NT2/D1 (cell line): ENCODE measurements around the gene TSEN34.
"Not testable (repeated sequence)": the region's sequence is repeated elsewhere in the genome, so short reads cannot be mapped to it uniquely, and the experiment has no call there.

Source experiments
- YY1 ChIP-seq: IDR thresholded peaks from 2 replicates; pipeline ENCODE4 v1.6.1; 2011; ENCODE audit not compliant: insufficient read length, insufficient read depth
- ZNF274 ChIP-seq: IDR thresholded peaks from 2 replicates; pipeline ENCODE4 v1.6.1; 2011; ENCODE audit warnings: mild to moderate bottlenecking, low read depth, low read length

DNA sequence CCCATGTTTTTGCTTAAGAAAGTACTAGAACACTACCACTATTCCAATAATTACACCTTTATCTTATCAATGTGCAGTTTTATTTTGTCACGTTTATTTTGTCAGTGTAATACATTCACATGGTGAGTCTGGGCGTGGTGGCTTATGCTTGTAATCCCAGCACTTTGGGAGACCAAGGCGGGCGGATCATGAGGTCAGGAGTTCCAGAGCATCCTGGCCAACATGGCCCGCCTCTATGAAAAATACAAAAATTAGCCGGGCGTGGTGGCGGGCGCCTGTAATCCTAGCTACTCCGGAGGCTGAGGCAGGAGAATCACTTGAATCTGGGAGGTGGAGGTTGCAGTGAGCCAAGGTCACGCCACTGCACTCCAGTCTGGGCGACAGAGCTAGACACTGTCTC is 3.4 kb downstream of the TSEN34 start:
- TF ChIP-seq YY1, ZNF274: not testable (repeated sequence)
